K562 (cell line): ENCODE data around the gene DSG3. TPM values are rescaled to one million over a fixed set of nuclear protein-coding genes. Genes with fewer than 3 reads are reported as not detected.

ENCODE experiments used
- ATAC-seq: fragments of 200-7000 bp; cut with Tn5 transposase; 3 replicates; pipeline ENCODE4 v1.9.1; 2020; ENCODE audit warnings: moderate library complexity
- BruUV-seq: library from RNA; stranded (reverse); fragments of 400-500 nt; replicated peaks from 2 replicates; lab custom pipeline; 2021; lab: Mats Ljungman, UMichigan
- CTCF ChIA-PET: fragments of 300-600 bp; formaldehyde crosslinking; extraction: SDS; loops from one replicate; lab custom pipeline; 2021; ENCODE audit warnings: low intra/inter-chr PET ratio; lab: Yijun Ruan, JAX
- POLR2A ChIA-PET: fragments of 300-600, 350-650 bp; sonication (Branson Sonifier 250); formaldehyde crosslinking; extraction: SDS; loops from one replicate; lab custom pipeline; 2021; ENCODE audit warnings: antibody characterized with exemption, inconsistent platforms; lab: Yijun Ruan, JAX
- DNase-seq, 4 experiments: peaks; one replicate each; pipeline versions ENCODE4 v3.0.0 to v3.0.0-alpha.2; 2011 to 2018; ENCODE audit warnings: low spot score in 3 of 4, mixed read lengths in 3 of 4; ENCODE audit errors: extremely low read depth in 1 of 4
- FAIRE-seq: peaks from 2 replicates; lab custom pipeline; 2011; peaks lifted over from hg19 to GRCh38; lab: Jason Lieb, UNC
- H2AFZ ChIP-seq: 2 replicates; pipeline ENCODE4 v1.6.0; 2011; ENCODE audit warnings: low read depth, low read length, control low read depth, inconsistent platforms
- H3K27ac ChIP-seq: fragments of 200-600 bp; 3 replicates; pipeline ENCODE4 v1.8.0; 2011; ENCODE audit warnings: low read depth, mild to moderate bottlenecking, control low read depth, inconsistent platforms, low read length, moderate library complexity, mixed read lengths; ENCODE audit errors: extremely low read depth
- H3K27me3 ChIP-seq, 2 experiments: fragments of 300-600 bp in 1 of 2; 2 replicates in 1 of 2; 3 replicates in 1 of 2; pipeline versions ENCODE4 v1.6.0 to v1.8.0; 2011; ENCODE audit warnings: inconsistent platforms in 2 of 2, low read length in 2 of 2, mild to moderate bottlenecking in 1 of 2, mixed read lengths in 1 of 2, moderate library complexity in 1 of 2; ENCODE audit not compliant: control insufficient read depth in 2 of 2, insufficient read depth in 2 of 2
- H3K36me3 ChIP-seq: fragments of 300-600 bp; 3 replicates; pipeline ENCODE4 v1.8.0; 2011; ENCODE audit warnings: mild to moderate bottlenecking, low read length, inconsistent platforms; ENCODE audit not compliant: control insufficient read depth, insufficient read depth
- H3K4me1 ChIP-seq, 2 experiments: fragments of 200-600 bp in 1 of 2; replicated peaks in 1 of 2; 2 replicates in 1 of 2; 3 replicates in 1 of 2; pipeline versions ENCODE4 v1.5.1 to v1.8.0; 2011; ENCODE audit warnings: inconsistent platforms in 2 of 2, low read length in 2 of 2, mild to moderate bottlenecking in 1 of 2, mixed read lengths in 1 of 2, moderate library complexity in 1 of 2; ENCODE audit not compliant: control insufficient read depth in 2 of 2, insufficient read depth in 2 of 2
- H3K4me2 ChIP-seq: 2 replicates; pipeline ENCODE4 v1.6.1; 2011; ENCODE audit warnings: low read length, control low read depth, inconsistent platforms, mixed read lengths; ENCODE audit not compliant: insufficient read depth
- H3K4me3 ChIP-seq: fragments of 200-600 bp; sonication (generic), shearing (Covaris generic); 2 replicates; pipeline ENCODE4 v1.5.1; 2016; ENCODE audit warnings: control low read depth, inconsistent platforms
- H3K79me2 ChIP-seq: fragments of 200-600 bp; 3 replicates; pipeline ENCODE4 v1.8.0; 2011; ENCODE audit warnings: low read length, inconsistent platforms; ENCODE audit not compliant: control insufficient read depth, insufficient read depth
- H3K9ac ChIP-seq, 2 experiments: 2 replicates each; pipeline versions ENCODE4 v1.6.0 to v1.6.1; 2011; ENCODE audit warnings: low read depth in 2 of 2, low read length in 2 of 2, control low read depth in 1 of 2, inconsistent platforms in 1 of 2, mild to moderate bottlenecking in 1 of 2, mixed read lengths in 1 of 2; ENCODE audit not compliant: insufficient read depth in 1 of 2
- H3K9me1 ChIP-seq: one replicate; pipeline ENCODE4 v1.6.0; 2011; ENCODE audit warnings: inconsistent platforms, mild to moderate bottlenecking, low read length, moderate library complexity; ENCODE audit not compliant: control insufficient read depth, insufficient read depth
- H3K9me3 ChIP-seq: replicated peaks from 2 replicates; pipeline ENCODE4 v1.5.1; 2011; ENCODE audit warnings: low read depth, low read length, inconsistent platforms; ENCODE audit not compliant: control insufficient read depth, insufficient read depth
- H4K20me1 ChIP-seq: replicated peaks from 2 replicates; pipeline ENCODE4 v1.6.1; 2011; ENCODE audit warnings: low read length, inconsistent platforms, mixed read lengths; ENCODE audit not compliant: control insufficient read depth, insufficient read depth
- RBM17 ChIP-seq: fragments of 200-400 bp; formaldehyde crosslinking; IDR thresholded peaks from 2 replicates; pipeline ENCODE4 v1.6.1; 2017; ENCODE audit warnings: low read depth, mild to moderate bottlenecking, low read length, borderline replicate concordance
- ZFP36 ChIP-seq: fragments of 150-350 bp; IDR thresholded peaks from 2 replicates; pipeline ENCODE4 v1.6.1; 2018; ENCODE audit warnings: low read length, low read depth; ENCODE audit not compliant: partially characterized antibody
- ZNF75A ChIP-seq: fragments of 450-650 bp; formaldehyde crosslinking; IDR thresholded peaks from 2 replicates; pipeline ENCODE4 v1.4.0; 2020; ENCODE audit warnings: mild to moderate bottlenecking
- WGBS: fragments of 100-300 bp; shearing (Covaris generic); methylation state at CpG from one replicate; pipeline ENCODE4 v1.1.6; 2016; ENCODE audit warnings: low coverage, mixed read lengths; ENCODE audit not compliant: insufficient coverage; ENCODE audit errors: missing lambda C conversion rate; 5-methylcytosine and 5-hydroxymethylcytosine counted together
- in situ Hi-C: fragments of 300-500 bp; cut with MboI; formaldehyde crosslinking; loops from 4 replicates; pipeline ENCODE4 v1.15.0; 2018; ENCODE audit warnings: inconsistent platforms, mixed read lengths
- intact Hi-C: fragments of 100-400 bp; cut with micrococcal nuclease; formaldehyde crosslinking; loops from 2 replicates; pipeline ENCODE4 v1.14.2; 2022
- polyA plus RNA-seq, 8 experiments: library from polyadenylated mRNA; depleted of rRNA in 4 of 8; stranded (reverse) in 5 of 8; unstranded in 3 of 8; fragments of >200 nt; fragmentation: Nextera tagmentation in 2 of 8; fragmentation: Illumina TruSeq in 1 of 8; extraction: Ambion mirVana in 2 of 8; extraction: Trizol in 1 of 8; gene quantifications; 2 replicates each; pipeline versions ENCODE4 v1.2.1 to v1.2.3, GENCODE V29; 2011 to 2014; ENCODE audit warnings: inconsistent platforms in 1 of 8, missing spikeins in 1 of 8
- total RNA-seq, 7 experiments: library from RNA; depleted of rRNA in 6 of 7; stranded (reverse); fragments of >200 nt in 6 of 7; fragmentation: Illumina TruSeq in 2 of 7; extraction: Trizol in 2 of 7; gene quantifications; 2 replicates each; pipeline versions ENCODE4 v1.2.1 to v1.2.3, GENCODE V29; 2011 to 2021; ENCODE audit warnings: low replicate concordance in 1 of 7
- TF ChIP-seq, protein P1 (sequence below), 2 experiments: fragments of 450-650 bp in 1 of 2; IDR thresholded peaks; 2 replicates each; pipeline ENCODE4 v1.6.1; 2011 to 2017; ENCODE audit warnings: low read depth in 2 of 2, antibody characterized with exemption in 1 of 2, borderline replicate concordance in 1 of 2, low read length in 1 of 2, mild to moderate bottlenecking in 1 of 2, mixed read lengths in 1 of 2; ENCODE audit not compliant: control insufficient read depth in 1 of 2

The DSG3 gene
- total and polyA plus RNA-seq, 9 of the 15 experiments (the other 6 are each of a cell fraction or from before 2014, with no cell fraction given) = 0.04 to 0.18 (median 0.07) TPM; not detected in 1

DNA sequence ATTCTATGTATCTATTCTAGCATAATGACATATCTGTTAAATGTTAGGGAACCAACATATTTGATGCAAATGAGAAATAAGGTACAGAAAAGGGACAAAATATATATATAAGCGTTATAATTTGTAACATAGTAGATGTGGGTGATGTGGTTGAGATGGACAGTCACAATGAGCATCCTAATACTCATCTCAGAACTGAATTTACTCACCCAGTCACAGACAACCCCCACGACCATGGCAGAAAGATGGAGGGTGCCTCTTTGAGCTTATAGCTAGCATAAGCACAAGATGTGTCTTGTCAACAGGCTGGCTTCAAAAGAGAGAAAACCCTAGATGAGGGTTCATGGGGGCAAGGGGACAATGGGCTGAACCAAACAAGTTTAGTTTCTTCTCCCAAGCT, 9.1 kb upstream of the DSG3 start:
- H3K4me3 ChIP-seq = no peak overlapping the region
- POLR2A ChIA-PET = no interaction called here
- H3K27me3 ChIP-seq = no peaks in the 10 kb centered on the region; a peak in 1 of 5 replicates
- no peak overlapping the region for H3K4me2 ChIP-seq
- no TSS peak for BruUV-seq
- no peak overlapping the region for H2AFZ ChIP-seq
- H4K20me1 ChIP-seq = no peaks in the 10 kb centered on the region
- no peaks in the 10 kb centered on the region for H3K79me2 ChIP-seq
- TF ChIP-seq ZFP36 (no peak), ZNF75A (CRISPR knock-in tag) (no peak), RBM17 (no peak)
- TF ChIP-seq, protein P1, sequence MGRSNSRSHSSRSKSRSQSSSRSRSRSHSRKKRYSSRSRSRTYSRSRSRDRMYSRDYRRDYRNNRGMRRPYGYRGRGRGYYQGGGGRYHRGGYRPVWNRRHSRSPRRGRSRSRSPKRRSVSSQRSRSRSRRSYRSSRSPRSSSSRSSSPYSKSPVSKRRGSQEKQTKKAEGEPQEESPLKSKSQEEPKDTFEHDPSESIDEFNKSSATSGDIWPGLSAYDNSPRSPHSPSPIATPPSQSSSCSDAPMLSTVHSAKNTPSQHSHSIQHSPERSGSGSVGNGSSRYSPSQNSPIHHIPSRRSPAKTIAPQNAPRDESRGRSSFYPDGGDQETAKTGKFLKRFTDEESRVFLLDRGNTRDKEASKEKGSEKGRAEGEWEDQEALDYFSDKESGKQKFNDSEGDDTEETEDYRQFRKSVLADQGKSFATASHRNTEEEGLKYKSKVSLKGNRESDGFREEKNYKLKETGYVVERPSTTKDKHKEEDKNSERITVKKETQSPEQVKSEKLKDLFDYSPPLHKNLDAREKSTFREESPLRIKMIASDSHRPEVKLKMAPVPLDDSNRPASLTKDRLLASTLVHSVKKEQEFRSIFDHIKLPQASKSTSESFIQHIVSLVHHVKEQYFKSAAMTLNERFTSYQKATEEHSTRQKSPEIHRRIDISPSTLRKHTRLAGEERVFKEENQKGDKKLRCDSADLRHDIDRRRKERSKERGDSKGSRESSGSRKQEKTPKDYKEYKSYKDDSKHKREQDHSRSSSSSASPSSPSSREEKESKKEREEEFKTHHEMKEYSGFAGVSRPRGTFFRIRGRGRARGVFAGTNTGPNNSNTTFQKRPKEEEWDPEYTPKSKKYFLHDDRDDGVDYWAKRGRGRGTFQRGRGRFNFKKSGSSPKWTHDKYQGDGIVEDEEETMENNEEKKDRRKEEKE (IDR thresholded peaks at IDR 0.05; ENCODE audit: borderline replicate concordance in 1 of 2, control insufficient read depth in 1 of 2, low read depth in 2 of 2, low read length in 1 of 2) = no peak
- TF ChIP-seq, all 486 proteins: peak for 0
- no peaks in the 10 kb centered on the region for H3K9me1 ChIP-seq
- intact Hi-C loops = no loop called here
- H3K9ac ChIP-seq = no peak overlapping the region
- no peaks in the 10 kb centered on the region for H3K36me3 ChIP-seq
- no peak for DNase-seq
- H3K4me1 ChIP-seq = no peaks in the 10 kb centered on the region
- no peak overlapping the region for H3K27ac ChIP-seq
- WGBS = 0% methylated on average over 2 of the region's 2 CpGs
- CTCF ChIA-PET = no interaction called here
- H3K9me3 ChIP-seq = no peaks in the 10 kb centered on the region
- FAIRE-seq = no peak
- ATAC-seq = no peak
- in situ Hi-C loops = no loop called here
